Psoas muscle (tissue), 8 donors: Measurements from ENCODE around the gene PPP5C. TPM values are rescaled to one million over a fixed set of nuclear protein-coding genes. Genes with fewer than 3 reads are reported as not detected.

Experiments
- ATAC-seq, 4 donors: fragments of 200-7000 bp; cut with Tn5 transposase; one replicate each; pipeline ENCODE4 v1.9.1; 2020; ENCODE audit warnings: moderate library complexity in 3 of 4, mild to moderate bottlenecking in 2 of 4
- DNase-seq, 2 donors: peaks; one replicate each; pipeline ENCODE4 v3.0.0-alpha.2; 2020
- H3K27ac ChIP-seq: fragments of 200-600 bp; one replicate; pipeline ENCODE4 v1.8.0; 2022
- H3K27me3 ChIP-seq, 3 donors: fragments of 200-600 bp in 1 of 3; one replicate each; pipeline versions ENCODE4 v1.6.1 to v1.8.0; 2013 to 2022; ENCODE audit warnings: low read length in 2 of 3, mild to moderate bottlenecking in 2 of 3, moderate library complexity in 1 of 3; ENCODE audit not compliant: insufficient read depth in 3 of 3
- H3K36me3 ChIP-seq, 2 donors: fragments of 200-600 bp in 1 of 2; one replicate each; pipeline versions ENCODE4 v1.6.1 to v1.8.0; 2013 to 2022; ENCODE audit warnings: low read depth in 1 of 2, mild to moderate bottlenecking in 1 of 2, moderate library complexity in 1 of 2; ENCODE audit not compliant: insufficient read depth in 1 of 2
- H3K4me1 ChIP-seq: fragments of 200-600 bp; one replicate; pipeline ENCODE4 v1.8.0; 2022
- H3K4me3 ChIP-seq: fragments of 200-600 bp; one replicate; pipeline ENCODE4 v1.8.0; 2022; ENCODE audit warnings: mild to moderate bottlenecking
- H3K9me3 ChIP-seq: fragments of 200-600 bp; one replicate; pipeline ENCODE4 v1.8.0; 2022
- WGBS, 3 donors: extraction: QIAGEN DNeasy Blood & Tissue Kit; methylation state at CpG; one replicate each; pipeline versions ENCODE4 v1.1.6 to v1.1.7; 2013; 5-methylcytosine and 5-hydroxymethylcytosine counted together
- intact Hi-C, 2 donors: fragments of 100-400 bp; cut with DNase I; formaldehyde crosslinking; loops; one replicate each; pipeline versions ENCODE4 v1.11.0 to v1.14.2; 2022
- polyA plus RNA-seq, 3 donors: library from polyadenylated mRNA; stranded (reverse); fragments of 200-250 nt; gene quantifications; one replicate each; pipeline ENCODE4 v1.2.3, GENCODE V29; 2013
- total RNA-seq, 4 donors: library from RNA; stranded (reverse); fragmentation: NEBNext Ultra II Directional in 2 of 4; extraction: Animal tissue kit (Norgen Biotek cat#: 25700) in 2 of 4; gene quantifications; one replicate each; pipeline versions ENCODE4 v1.2.1 to v1.2.4, GENCODE V29; 2021 to 2023
- TF ChIP-seq, protein P1 (sequence below): fragments of 200-600 bp; IDR thresholded peaks from one replicate; pipeline ENCODE4 v1.8.0; 2022; ENCODE audit warnings: antibody characterized with exemption
- donor health status: healthy with polysubstance abuse.
- donor health status: DM: no; HTN: no; CAD: no; lungs with moderate emphysema.
- donor health status: Bipolar disorder and iron deficiency.
- donor health status: healthy.
- donor health status: DM: yes; HTN: yes; CAD: no.
- donor health status: DM: no; HTN: no; CAD: no.
- donor health status: DM: no; HTN: no; CAD: no.
- donor health status: DM: yes; HTN: yes; CAD: no.

Gene PPP5C
- total and polyA plus RNA-seq, 7 donors, result 39.7 to 73.6 (median 51.9) TPM

DNA sequence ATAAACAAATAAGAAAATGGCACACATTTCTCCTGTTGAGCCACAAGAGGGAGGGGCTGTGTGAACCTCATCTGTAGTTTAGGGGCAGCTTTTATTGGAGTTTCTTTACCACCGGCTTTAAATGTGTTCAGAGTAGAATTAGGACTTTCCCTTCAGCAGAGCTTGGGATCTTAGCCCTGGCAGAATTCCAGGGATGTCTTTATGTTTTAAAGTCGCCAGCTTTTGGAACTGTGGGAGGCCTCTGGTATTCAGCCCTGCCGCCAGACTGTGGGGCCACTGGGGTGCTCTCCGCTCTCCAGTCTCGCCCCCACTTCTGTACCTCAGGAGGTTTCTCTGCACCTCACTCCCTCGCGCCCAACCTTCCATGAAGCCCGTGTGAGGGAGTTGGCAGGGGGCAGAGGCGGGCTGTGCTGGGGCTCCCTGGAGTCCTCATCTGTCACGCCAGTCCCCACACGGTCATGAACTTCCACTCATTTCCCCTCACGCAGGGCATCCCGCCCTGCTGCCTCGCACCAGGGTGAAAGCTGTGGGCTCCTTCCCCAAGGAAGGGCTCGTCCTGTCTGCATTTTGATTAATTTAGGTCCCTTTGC is 35.0 kb downstream of the PPP5C start:
- intact Hi-C loops, result no loop called here
- Histone ChIP-seq H3K36me3 (peaks cover 3 to 58% of the 10 kb centered on the region in 2 donors), H3K4me1 (peaks cover 29% of the 10 kb centered on the region), H3K27ac (no peak overlapping the region), H3K27me3 (no peaks in the 10 kb centered on the region), H3K4me3 (no peak overlapping the region), H3K9me3 (no peaks in the 10 kb centered on the region)
- TF ChIP-seq, protein P1, sequence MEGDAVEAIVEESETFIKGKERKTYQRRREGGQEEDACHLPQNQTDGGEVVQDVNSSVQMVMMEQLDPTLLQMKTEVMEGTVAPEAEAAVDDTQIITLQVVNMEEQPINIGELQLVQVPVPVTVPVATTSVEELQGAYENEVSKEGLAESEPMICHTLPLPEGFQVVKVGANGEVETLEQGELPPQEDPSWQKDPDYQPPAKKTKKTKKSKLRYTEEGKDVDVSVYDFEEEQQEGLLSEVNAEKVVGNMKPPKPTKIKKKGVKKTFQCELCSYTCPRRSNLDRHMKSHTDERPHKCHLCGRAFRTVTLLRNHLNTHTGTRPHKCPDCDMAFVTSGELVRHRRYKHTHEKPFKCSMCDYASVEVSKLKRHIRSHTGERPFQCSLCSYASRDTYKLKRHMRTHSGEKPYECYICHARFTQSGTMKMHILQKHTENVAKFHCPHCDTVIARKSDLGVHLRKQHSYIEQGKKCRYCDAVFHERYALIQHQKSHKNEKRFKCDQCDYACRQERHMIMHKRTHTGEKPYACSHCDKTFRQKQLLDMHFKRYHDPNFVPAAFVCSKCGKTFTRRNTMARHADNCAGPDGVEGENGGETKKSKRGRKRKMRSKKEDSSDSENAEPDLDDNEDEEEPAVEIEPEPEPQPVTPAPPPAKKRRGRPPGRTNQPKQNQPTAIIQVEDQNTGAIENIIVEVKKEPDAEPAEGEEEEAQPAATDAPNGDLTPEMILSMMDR, result no peak
- DNase-seq (no peak), ATAC-seq (no peak)
- WGBS, 3 donors, result 86 to 90% (median 87%) methylated on average over 15 of the region's 15 CpGs

DNA sequence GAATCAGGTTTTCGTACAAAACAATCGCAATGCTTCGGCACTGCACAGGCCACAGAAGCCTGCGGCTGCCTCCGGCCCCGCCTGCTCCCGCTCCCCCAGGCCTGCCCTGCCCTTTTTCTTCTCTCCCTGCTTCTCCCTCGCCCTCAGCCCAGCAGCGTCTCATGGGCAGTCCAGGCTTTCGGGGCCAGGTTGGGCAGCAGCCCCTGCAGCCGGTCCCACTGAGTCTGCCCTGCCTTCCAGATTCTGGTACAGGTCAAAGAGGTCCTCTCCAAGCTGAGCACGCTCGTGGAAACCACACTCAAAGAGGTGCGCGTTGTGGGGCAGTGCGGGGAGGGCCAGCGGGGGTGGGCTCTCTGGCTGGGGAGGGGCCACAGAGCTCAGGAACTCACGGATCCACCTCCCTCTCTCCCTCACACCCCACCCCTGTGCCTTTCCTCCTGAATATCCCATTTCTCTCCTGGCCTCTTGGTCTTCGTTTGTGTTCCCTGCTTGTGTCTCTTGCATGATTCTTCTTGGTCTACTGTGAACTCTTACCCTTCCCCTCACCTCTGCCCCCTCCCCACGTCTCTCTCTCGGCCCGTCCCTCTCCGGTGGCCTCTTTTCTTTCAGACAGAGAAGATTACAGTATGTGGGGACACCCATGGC is 36.4 kb downstream of the PPP5C start:
- Histone ChIP-seq H3K27ac (no peak overlapping the region), H3K4me3 (no peak overlapping the region), H3K36me3 (peaks cover 3 to 63% of the 10 kb centered on the region in 2 donors), H3K27me3 (no peaks in the 10 kb centered on the region), H3K9me3 (no peaks in the 10 kb centered on the region), H3K4me1 (peaks cover 19% of the 10 kb centered on the region)
- intact Hi-C loops, result no loop called here
- 85 to 91% (median 89%) methylated on average over 22 to 23 of the region's 23 CpGs for WGBS, 3 donors
- TF ChIP-seq, protein P1, result no peak
- DNase-seq (no peak), ATAC-seq (no peak)

- ATAC-seq (peak in 1 of 4 donors; percentile 10), DNase-seq (no peak)
- Histone ChIP-seq H3K27me3 (no peaks in the 10 kb centered on the region), H3K4me1 (peaks cover 13% of the 10 kb centered on the region), H3K9me3 (no peaks in the 10 kb centered on the region), H3K36me3 (peaks cover 6 to 69% of the 10 kb centered on the region in 2 donors), H3K27ac (no peak overlapping the region), H3K4me3 (no peak overlapping the region)
- 79 to 83% (median 82%) methylated on average over 7 of the region's 7 CpGs for WGBS, 3 donors
- intact Hi-C loops, result no loop called here
- TF ChIP-seq, protein P1, result no peak
Observed at GRCh38 chr19:46383846-46384245, 37.0 kb downstream of the PPP5C start.

GRCh38 chr19:46384396-46384795 is 37.5 kb downstream of the PPP5C start:
- Histone ChIP-seq H3K27ac (no peak overlapping the region), H3K9me3 (no peaks in the 10 kb centered on the region), H3K36me3 (peaks cover 6 to 73% of the 10 kb centered on the region in 2 donors), H3K4me3 (no peak overlapping the region), H3K4me1 (peaks cover 8% of the 10 kb centered on the region), H3K27me3 (no peaks in the 10 kb centered on the region)
- no peak for DNase-seq
- TF ChIP-seq, protein P1, result no peak
- 82 to 88% (median 87%) methylated on average over 11 of the region's 11 CpGs for WGBS, 3 donors
- peak in 1 of 4 donors; percentile 19 for ATAC-seq
- intact Hi-C loops, result no loop called here
